Endothelial cell (in vitro differentiated cells): ENCODE data around the gene TBC1D4. TPM values are rescaled to one million over a fixed set of nuclear protein-coding genes. Genes with fewer than 3 reads are reported as not detected.

Experiments used
- DNase-seq: peaks from one replicate; pipeline ENCODE4 v3.0.0; 2021; ENCODE audit warnings: low spot score
- H3K27ac Mint-ChIP-seq: one replicate; pipeline ENCODE4 v1.8.0; 2021; ENCODE audit warnings: mixed read lengths, inconsistent platforms; ENCODE audit not compliant: unreplicated experiment
- H3K27me3 Mint-ChIP-seq: one replicate; pipeline ENCODE4 v1.8.0; 2021; ENCODE audit warnings: mild to moderate bottlenecking, moderate library complexity, mixed read lengths, inconsistent platforms; ENCODE audit not compliant: unreplicated experiment
- H3K36me3 Mint-ChIP-seq: one replicate; pipeline ENCODE4 v1.8.0; 2021; ENCODE audit warnings: mild to moderate bottlenecking, low read depth, mixed read lengths, inconsistent platforms; ENCODE audit not compliant: unreplicated experiment
- H3K4me1 Mint-ChIP-seq: one replicate; pipeline ENCODE4 v1.8.0; 2021; ENCODE audit warnings: mild to moderate bottlenecking, mixed read lengths, inconsistent platforms; ENCODE audit not compliant: unreplicated experiment
- H3K4me3 Mint-ChIP-seq: one replicate; pipeline ENCODE4 v1.8.0; 2021; ENCODE audit warnings: mild to moderate bottlenecking, mixed read lengths, inconsistent platforms; ENCODE audit not compliant: unreplicated experiment
- H3K9me3 Mint-ChIP-seq: one replicate; pipeline ENCODE4 v1.8.0; 2021; ENCODE audit warnings: mixed read lengths, inconsistent platforms; ENCODE audit not compliant: unreplicated experiment
- total RNA-seq: library from RNA; stranded (reverse); fragmentation: NEBNext Ultra II Directional; extraction: Animal tissue kit (Norgen Biotek cat#: 25700); gene quantifications from one replicate; pipeline ENCODE4 v1.2.1, GENCODE V29; 2021; ENCODE audit not compliant: unreplicated experiment
- TF ChIP-seq, protein P1 (sequence below): fragments of 200-600 bp; sonication (generic); IDR thresholded peaks from one replicate; pipeline ENCODE4 v1.5.0; 2021; ENCODE audit warnings: antibody characterized with exemption; ENCODE audit not compliant: unreplicated experiment

Gene TBC1D4
- total RNA-seq, 1 donor from 2014 or later: 47.2 TPM

DNA sequence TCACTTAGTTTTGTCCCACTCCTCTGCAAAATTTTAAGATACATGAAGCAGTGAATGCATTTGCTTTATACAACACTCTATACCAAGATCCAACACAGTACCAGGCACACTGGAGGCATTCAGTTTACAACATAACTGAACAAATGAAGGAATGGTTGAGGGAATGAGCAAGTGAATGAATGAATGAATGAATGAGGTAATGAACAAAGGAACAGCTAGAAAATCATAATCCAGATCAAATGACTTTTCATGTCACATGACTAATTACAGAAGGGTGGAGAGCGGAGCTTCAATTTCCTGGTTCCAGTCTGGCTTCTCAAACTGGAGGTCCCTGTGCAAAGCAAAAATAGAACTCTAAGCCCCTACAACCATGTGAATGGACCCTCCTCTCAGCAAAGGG is 16.7 kb downstream of the TBC1D4 start:
- TF ChIP-seq, protein P1, sequence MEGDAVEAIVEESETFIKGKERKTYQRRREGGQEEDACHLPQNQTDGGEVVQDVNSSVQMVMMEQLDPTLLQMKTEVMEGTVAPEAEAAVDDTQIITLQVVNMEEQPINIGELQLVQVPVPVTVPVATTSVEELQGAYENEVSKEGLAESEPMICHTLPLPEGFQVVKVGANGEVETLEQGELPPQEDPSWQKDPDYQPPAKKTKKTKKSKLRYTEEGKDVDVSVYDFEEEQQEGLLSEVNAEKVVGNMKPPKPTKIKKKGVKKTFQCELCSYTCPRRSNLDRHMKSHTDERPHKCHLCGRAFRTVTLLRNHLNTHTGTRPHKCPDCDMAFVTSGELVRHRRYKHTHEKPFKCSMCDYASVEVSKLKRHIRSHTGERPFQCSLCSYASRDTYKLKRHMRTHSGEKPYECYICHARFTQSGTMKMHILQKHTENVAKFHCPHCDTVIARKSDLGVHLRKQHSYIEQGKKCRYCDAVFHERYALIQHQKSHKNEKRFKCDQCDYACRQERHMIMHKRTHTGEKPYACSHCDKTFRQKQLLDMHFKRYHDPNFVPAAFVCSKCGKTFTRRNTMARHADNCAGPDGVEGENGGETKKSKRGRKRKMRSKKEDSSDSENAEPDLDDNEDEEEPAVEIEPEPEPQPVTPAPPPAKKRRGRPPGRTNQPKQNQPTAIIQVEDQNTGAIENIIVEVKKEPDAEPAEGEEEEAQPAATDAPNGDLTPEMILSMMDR: no peak
- H3K4me3 Mint-ChIP-seq: no peak overlapping the region
- no peak for DNase-seq
- peaks cover 2% of the 10 kb centered on the region for H3K4me1 Mint-ChIP-seq
- no peaks in the 10 kb centered on the region for H3K9me3 Mint-ChIP-seq
- H3K27me3 Mint-ChIP-seq: no peaks in the 10 kb centered on the region
- no peak overlapping the region for H3K27ac Mint-ChIP-seq
- peaks cover 22% of the 10 kb centered on the region for H3K36me3 Mint-ChIP-seq

DNA sequence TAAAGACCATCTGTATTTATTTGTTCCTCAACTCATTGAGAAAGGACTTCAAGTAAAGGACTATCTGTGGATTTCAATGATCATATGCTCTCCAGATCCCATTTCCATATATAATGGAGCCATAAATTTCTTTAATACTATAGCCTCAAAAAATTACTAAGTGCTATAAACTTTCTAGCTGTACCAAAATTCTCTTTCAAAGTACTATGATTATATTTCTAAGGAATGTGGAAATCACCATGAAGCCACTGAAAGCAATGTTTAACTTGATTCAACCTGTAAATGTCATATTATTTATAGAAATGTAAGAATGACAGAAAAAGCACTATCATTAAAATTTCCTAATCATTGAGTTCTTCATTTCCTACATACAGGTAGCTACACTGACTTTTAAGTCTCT is 20.7 kb downstream of the TBC1D4 start:
- no peak overlapping the region for H3K27ac Mint-ChIP-seq

DNA sequence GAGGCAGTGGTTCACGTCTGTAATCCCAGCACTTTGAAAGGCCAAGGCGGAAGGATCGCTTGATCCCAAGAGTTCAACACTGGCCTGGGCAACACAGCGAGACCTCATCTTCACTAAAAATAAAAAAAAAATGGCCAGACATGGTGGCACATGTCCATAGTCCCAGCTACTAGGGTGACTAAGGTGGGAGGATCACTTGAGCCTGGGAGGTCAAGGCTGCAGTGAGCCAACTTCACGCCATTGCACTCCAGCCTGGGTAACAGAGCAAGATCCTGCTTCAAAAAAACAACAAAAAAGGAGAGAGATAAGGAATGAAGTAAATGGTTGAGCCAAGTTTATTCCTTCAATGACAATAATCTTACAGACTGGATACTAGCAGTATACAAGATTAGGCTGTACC is 21.3 kb downstream of the TBC1D4 start:
- H3K27me3 Mint-ChIP-seq: peaks cover 2% of the 10 kb centered on the region
- no peaks in the 10 kb centered on the region for H3K9me3 Mint-ChIP-seq
- peaks cover 17% of the 10 kb centered on the region for H3K36me3 Mint-ChIP-seq
- TF ChIP-seq, protein P1: no peak
- no peak overlapping the region for H3K4me3 Mint-ChIP-seq
- no peak for DNase-seq
- H3K4me1 Mint-ChIP-seq: peaks cover 20% of the 10 kb centered on the region
- H3K27ac Mint-ChIP-seq: no peak overlapping the region

More for the DNA sequence above, 20.7 kb downstream of the TBC1D4 start:
- peaks cover 20% of the 10 kb centered on the region for H3K4me1 Mint-ChIP-seq
- H3K9me3 Mint-ChIP-seq: no peaks in the 10 kb centered on the region
- no peak overlapping the region for H3K4me3 Mint-ChIP-seq
- no peak for DNase-seq
- peaks cover 22% of the 10 kb centered on the region for H3K36me3 Mint-ChIP-seq
- TF ChIP-seq, protein P1: no peak
- H3K27me3 Mint-ChIP-seq: peaks cover 2% of the 10 kb centered on the region

DNA sequence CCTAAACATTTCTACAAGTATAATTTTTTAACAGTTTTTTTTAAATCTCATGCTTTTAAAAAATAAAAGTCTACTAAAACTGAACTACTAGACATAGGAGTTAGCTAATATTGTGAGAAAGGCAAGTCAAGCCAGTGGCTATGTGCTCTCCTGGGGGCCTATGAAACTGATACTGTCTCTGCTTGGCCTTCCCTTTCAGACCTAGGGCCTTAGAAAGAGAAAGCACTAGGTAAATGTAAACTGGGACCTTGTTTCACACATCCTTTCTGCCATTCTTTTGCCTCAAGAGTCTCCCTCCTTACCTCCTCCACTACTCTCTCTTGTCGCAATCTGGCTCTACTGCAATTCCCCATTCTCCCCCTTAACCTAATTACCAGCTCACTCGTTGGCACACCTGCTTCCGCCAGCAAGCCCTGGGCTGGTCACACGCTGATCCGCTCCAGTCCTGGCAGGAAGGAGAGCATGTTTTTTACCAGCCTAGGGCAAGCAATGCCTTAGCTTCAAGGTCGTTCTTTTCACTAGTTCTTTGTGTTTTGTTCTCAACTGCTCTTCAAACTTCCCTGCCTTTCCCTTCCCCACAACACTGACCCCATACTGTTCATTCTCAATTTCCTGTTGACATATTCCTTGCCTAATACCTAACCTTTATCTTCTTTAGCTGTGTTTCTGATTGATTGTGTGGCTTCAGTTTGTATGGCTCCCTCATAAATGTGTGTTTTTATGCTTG is 23.1 kb downstream of the TBC1D4 start:
- Mint-ChIP-seq H3K36me3 (peaks cover 3% of the 10 kb centered on the region), H3K4me1 (peaks cover 20% of the 10 kb centered on the region), H3K27me3 (peaks cover 2% of the 10 kb centered on the region), H3K9me3 (no peaks in the 10 kb centered on the region), H3K27ac (peak overlapping the region; percentile 89), H3K4me3 (no peak overlapping the region)
- TF ChIP-seq, protein P1: no peak
- peak; percentile 4 for DNase-seq

DNA sequence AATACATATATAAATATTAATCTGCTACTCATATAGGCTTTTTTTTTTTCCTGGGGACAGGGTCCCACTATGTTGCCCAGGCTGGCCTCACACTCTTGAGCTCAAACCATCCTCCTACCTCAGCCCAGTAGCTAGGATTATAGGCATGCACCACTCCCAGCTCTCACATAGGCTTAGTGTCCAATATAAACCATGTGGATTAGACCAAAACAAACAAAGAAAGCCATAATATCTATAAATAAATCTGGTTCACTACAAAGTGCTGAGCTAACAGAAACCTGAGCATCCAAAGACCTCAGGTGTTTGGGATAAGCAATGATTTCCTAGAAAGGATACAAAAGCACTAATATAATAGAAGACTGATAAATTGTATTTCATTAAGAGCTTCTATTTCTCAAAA is 26.0 kb downstream of the TBC1D4 start:
- Mint-ChIP-seq H3K27ac (no peak overlapping the region), H3K27me3 (peaks cover 2% of the 10 kb centered on the region), H3K36me3 (no peaks in the 10 kb centered on the region), H3K4me1 (peaks cover 20% of the 10 kb centered on the region), H3K9me3 (no peaks in the 10 kb centered on the region), H3K4me3 (no peak overlapping the region)
- TF ChIP-seq, protein P1: no peak
- DNase-seq: no peak
